ENCODE results near the gene MACROD2.

GRCh38 chr20:14432597-14432996, 437.3 kb downstream of the MACROD2 start:
- TF ChIP-seq CTCF (IDR thresholded peaks at IDR 0.05) = no peak
- TF ChIP-seq EZH2 (IDR thresholded peaks at IDR 0.05; ENCODE audit: borderline replicate concordance, insufficient read depth, low read depth, low read length, poor library complexity, severe bottlenecking) = no peak
